Measurements from ENCODE around the gene MINDY2.
"Not testable (repeated sequence)": the region's sequence is repeated elsewhere in the genome, so short reads cannot be mapped to it uniquely, and the experiment has no call there.

The MINDY2 gene

DNA sequence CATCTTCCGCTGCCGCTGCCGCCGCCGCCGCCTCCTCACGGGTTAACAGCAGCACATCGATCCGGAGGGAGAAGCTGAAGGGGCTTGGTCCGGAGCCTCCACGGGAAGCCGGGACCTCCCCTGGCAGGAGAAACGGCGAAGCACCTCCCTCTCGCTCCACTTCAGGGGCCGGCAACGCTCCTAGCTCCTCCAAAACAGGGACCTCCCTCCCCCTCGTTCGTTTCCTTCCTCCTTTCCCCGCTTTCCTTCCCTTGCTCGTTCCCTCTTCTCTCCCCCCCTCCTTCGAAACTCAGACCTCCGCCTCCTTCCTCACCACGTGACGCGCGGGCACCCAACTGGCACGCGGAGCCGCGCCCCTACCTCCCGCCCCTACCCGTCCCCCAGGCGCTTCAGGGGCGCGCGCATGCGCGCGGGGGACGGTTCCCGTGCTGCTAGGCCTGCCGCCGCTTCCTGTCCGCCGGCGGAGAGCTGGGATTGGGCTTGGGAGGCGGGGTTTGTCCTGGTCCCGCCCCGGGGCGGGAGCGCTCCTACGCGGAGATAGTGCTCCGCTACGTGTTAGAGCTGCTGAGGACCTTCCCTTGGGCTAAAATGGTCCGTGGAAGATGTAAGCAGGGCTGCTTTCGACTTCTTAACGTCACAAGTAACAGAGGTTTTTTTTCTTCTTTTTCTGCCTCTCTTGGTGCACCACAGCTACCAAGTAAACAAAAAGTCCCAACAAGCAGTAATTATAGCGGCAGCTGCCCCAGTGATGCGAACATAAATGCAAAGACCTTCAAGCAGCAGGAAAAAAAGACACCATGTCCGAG is 21.4 kb upstream of the MINDY2 start, which contains the start of gene ADAM10:
TSS of gene ADAM10 (minus strand) at position 176 of the 806 bp plus-strand sequence. CDS start at position 3, 173 bp downstream.
- peak; percentile 97 for DNase-seq (ENCODE audit: low read depth)
- H3K4me3 ChIP-seq (ENCODE audit: low read depth, low read length), result peak within 1 kb of the TSS; percentile 86

DNA sequence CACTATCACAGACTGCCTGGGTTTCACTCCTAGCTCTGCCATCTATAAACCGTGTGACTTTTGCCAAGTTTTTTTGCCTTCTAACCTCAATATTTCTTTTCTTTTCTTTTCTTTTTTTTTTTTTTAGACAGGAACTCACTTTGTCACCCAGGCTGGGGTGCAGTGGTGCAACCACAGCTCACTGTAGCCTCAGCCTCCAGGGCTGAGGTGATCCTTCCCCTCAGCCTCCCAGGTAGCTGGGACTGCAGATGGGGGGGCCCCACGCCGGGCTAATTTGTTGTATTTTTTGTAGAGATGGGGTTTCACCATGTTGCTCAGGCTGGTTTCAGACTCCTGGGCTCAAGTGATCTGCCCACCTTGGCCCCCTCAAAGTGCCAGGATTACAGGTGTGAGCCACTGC is 18.4 kb upstream of the MINDY2 start:
- no peak overlapping the region for H3K4me3 ChIP-seq (ENCODE audit: low read depth, low read length)
- DNase-seq (ENCODE audit: low read depth), result no peak

DNA sequence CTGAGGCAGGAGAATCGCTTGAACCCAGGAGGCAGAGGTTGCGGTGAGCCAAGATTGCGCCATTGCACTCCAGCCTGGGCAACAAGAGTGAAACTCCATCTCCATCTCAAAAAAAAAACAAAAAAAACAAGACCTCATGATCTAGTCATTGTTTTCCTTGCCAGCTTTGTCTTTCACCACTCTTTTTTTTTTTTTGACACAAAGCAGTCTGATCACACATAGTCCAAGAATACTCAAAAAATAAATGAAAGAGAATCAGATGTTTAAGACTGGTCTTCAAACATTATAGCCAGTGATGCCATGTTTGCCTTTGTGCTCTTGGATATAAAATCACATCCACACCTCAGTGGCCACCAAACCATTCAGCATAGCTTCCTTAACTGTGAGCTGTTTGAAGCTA is 15.8 kb upstream of the MINDY2 start:
- DNase-seq (ENCODE audit: low read depth), result no peak
- no peak overlapping the region for H3K4me3 ChIP-seq (ENCODE audit: low read depth, low read length)

DNA sequence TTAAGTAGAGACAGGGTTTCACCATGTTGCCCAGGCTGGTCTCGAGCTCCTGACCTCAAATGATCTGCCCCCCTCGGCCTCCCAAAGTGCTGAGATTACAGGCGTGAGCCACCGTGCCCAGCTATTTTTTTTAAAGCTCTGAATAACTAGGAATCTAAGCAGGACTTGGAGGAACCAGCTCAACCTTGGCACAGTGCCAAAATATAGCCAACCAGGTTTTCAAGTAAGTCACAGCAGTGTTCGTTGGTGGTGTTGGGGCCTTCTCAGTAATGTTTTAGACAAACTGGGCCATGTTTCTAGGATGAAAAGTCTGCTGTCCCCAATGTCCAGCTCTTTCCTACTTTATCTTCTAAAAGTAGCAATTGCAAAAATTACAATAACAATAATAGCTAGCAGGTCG is 15.1 kb upstream of the MINDY2 start:
- DNase-seq (ENCODE audit: low read depth), result no peak
- H3K4me3 ChIP-seq (ENCODE audit: low read depth, low read length), result no peak overlapping the region

GRCh38 chr15:58758141-58758540 is 13.0 kb upstream of the MINDY2 start:
- H3K4me3 ChIP-seq (ENCODE audit: low read depth, low read length), result no peak overlapping the region
- no peak for DNase-seq (ENCODE audit: low read depth)

DNA sequence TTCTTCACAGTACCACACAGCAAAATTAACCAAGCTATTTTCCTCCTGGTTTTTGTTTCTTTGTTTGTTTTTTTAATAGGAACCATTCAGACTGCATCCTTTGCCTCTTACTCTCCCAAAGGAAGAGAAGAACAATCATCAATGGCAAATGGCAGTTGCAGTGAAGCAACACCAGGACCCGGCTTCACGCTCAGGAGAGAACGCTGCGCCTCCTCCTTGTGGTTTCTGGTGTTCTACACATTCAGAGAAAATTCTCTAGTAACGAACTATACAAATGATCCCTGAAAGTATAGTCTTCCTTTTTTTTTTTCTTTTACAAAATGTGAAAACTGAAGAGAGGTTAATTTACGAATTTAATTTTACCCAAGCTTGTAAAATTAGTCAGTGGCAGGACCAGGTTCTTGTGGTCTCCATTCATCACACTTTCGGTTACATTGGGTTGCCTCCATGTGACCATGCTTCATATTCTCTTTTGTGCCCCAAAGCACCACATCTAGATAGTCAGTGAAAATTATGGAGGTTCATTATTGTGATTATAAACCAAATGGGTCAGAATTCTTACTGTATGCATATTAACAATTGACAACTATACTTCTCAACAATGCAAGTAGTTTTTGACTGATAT is 10.6 kb upstream of the MINDY2 start:
- no peak for DNase-seq (ENCODE audit: low read depth)
- no peak overlapping the region for H3K4me3 ChIP-seq (ENCODE audit: low read depth, low read length)

DNA sequence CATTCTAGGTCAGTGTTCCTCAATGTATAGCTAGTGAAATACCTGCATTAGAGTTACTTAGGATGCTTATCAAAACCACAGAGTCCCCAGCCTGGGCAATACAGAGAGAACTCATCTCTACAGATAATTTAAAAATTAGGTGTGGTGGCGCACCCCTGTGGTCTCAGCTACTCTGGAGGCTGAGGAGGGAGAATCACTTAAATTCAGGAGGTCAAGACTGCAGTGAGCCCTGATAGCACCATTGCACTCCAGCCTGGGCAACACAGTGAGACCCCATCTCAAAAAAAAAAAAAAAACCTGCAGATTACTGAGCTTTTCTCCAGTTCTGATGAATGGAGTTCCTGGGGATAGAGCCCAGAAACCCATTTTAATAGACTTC is 10.1 kb upstream of the MINDY2 start:
- DNase-seq (ENCODE audit: low read depth), result no peak
- no peak overlapping the region for H3K4me3 ChIP-seq (ENCODE audit: low read depth, low read length)

DNA sequence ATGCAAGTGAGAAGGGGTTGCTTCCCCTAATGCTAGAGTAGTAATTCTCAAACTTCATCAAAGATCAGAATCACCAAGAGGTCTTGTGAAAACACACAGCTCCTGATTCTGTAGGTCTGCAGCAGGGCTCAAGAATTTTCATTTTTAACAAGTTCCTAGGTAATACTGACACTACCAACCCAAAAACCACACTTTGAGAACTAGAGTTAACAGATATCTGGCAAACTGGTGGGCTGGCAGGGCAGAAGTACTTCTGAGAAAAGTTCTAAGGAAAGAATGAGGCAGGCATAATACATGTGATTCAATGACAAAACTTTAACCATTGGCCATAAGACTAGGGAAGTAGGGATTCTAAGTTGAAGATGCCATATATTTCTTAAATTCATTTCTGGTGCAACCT is 8.8 kb upstream of the MINDY2 start:
- no peak for DNase-seq (ENCODE audit: low read depth)
- no peak overlapping the region for H3K4me3 ChIP-seq (ENCODE audit: low read depth, low read length)

DNA sequence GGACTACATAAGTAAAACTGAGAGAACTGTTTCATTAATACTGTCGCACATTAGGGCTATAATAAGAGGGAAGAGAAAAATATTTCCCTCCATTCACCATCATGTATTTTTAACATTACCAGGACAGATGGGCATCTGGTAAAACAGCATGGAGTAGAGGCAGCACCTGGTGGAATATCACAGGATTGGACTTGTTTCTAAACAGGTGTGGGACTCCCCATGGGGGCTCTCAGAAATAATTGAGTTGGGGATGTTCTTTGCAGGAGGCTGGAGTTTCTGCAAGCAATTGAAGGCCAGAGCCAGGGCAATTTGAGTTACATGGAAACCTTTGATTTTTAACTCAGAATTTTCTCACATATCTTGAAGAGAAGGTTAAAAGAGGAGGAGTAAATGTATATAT is 8.4 kb upstream of the MINDY2 start:
- DNase-seq (ENCODE audit: low read depth), result no peak
- H3K4me3 ChIP-seq (ENCODE audit: low read depth, low read length), result no peak overlapping the region

DNA sequence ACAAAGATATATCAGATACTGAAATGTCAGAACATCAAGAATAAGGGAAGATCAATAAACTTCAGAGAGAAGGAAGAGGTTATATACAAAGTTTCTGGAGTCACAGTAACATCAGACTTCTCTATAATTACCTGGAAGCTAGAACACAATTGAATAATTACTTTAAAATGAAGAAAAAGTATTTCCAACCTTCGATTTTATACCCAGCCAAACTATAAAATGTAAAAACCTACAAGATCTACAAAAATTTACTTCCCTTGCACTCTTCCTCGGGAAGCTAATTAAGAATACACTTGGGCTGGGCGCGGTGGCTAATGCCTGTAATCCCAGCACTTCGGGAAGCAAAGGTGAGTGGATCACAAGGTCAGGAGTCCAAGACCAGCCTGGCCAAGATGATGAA is 6.6 kb upstream of the MINDY2 start:
- no peak for DNase-seq (ENCODE audit: low read depth)
- H3K4me3 ChIP-seq (ENCODE audit: low read depth, low read length), result no peak overlapping the region

DNA sequence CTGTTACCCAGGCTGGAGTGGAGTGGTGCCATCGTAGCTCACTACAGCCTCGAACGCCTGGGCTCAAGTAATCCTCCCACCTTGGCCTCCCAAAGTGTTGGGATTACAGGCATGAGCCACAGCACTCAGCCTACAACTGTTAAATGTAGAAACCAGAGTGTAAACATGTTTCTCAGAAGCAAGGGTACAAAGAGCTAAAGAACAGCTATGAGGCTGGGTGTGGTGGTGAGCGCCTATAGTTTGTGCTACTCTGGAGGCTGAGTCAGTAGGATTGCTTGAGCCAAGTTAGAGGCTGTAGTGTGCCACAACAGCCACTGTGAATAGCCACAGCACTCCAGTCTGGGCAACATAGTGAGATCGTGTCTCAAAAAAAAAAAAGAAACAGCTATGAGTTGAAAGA is 4.8 kb upstream of the MINDY2 start:
- no peak for DNase-seq (ENCODE audit: low read depth)
- no peak overlapping the region for H3K4me3 ChIP-seq (ENCODE audit: low read depth, low read length)

- not testable (repeated sequence) for DNase-seq (ENCODE audit: low read depth); H3K4me3 ChIP-seq (ENCODE audit: low read depth, low read length)
Observed at GRCh38 chr15:58768601-58769004, 2.5 kb upstream of the MINDY2 start.

DNA sequence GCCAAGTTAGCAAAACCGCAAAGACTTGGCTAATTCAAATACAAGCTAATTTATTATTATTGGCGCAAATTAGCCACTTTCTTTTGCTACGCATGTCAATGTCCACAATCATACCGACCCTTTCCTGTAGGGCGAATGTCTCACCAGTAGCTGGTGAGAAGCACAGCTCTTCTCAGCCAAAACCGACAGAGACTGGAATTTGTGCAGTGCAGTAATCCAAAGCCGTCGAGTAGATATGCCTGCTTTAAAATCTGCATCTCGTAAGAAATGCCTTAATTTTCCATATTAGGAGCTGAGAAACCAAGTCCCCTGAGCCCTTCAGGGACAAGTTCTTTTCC is 614 bp upstream of the MINDY2 start:
- DNase-seq (ENCODE audit: low read depth), result peak; percentile 69
- peak overlapping the region; percentile 90 for H3K4me3 ChIP-seq (ENCODE audit: low read depth, low read length)

GRCh38 chr15:58771621-58772250 is 634 bp downstream of the MINDY2 start:
- no peak for DNase-seq (ENCODE audit: low read depth)
- H3K4me3 ChIP-seq (ENCODE audit: low read depth, low read length), result peak overlapping the region; percentile 90

DNA sequence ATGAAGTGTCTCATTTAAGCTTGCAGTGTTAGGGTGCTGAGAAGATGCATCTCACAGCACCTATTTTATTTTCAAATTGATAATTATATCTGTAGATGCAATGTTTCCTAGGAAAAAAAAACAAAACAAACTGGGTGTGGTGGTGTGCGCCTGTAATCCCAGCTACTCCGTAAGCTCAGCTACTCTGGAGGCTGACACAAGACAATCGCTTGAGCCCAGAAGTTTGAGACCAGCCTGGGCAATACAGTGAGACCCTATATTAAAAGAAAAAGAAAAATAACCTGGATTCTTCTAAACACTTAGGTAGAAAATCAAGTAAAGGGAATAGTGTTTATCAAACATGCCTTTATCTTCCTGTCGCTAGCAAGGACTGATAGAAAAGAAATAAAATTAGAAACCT is 1.9 kb downstream of the MINDY2 start:
- H3K4me3 ChIP-seq (ENCODE audit: low read depth, low read length), result peak overlapping the region; percentile 90
- DNase-seq (ENCODE audit: low read depth), result no peak

- no peak for DNase-seq (ENCODE audit: low read depth)
- no peak overlapping the region for H3K4me3 ChIP-seq (ENCODE audit: low read depth, low read length)
Observed at GRCh38 chr15:58775402-58775801, 4.3 kb downstream of the MINDY2 start.

- H3K4me3 ChIP-seq (ENCODE audit: low read depth, low read length), result no peak overlapping the region
- DNase-seq (ENCODE audit: low read depth), result no peak
Observed at GRCh38 chr15:58777107-58777506, 6.0 kb downstream of the MINDY2 start.

DNA sequence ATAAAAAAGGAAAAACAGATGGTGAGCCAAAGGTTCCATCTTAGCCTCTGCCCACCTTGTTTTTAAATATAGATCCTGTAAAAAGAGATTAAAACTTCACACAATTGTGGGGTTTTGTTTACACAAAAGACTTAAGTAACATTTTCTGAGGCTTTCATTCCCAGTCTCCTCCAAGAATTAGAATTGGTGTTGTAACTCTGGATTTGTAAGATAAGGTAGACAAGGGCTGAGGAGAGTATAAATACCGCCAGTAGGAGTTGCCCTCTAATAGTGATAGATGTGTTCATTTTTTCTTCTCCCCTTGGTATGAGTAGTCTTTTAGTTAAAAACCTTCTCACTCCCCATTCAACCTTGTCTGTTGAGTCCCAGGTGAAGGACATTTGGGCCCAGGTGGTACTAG is 8.5 kb downstream of the MINDY2 start:
- no peak for DNase-seq (ENCODE audit: low read depth)
- H3K4me3 ChIP-seq (ENCODE audit: low read depth, low read length), result no peak overlapping the region

DNA sequence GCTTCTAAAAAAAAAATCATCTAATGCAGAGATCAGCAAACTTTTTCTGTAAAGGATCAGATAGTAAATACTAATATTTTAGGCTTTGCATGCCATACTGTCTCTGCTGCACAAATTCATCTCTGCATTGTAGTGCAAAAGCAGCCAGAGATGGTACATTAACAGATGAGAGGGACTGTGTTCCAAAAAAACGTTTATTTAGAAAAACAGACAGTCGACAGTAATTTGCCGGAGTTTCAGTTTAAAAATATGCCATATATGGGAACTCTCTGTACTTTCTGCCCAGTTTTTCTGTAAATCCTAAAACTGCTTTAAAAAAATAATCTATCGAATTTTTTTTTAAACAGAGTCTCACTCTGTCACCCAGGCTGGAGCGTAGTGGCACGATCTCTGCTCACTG is 14.3 kb downstream of the MINDY2 start:
- no peak for DNase-seq (ENCODE audit: low read depth)
- H3K4me3 ChIP-seq (ENCODE audit: low read depth, low read length), result no peak overlapping the region

DNA sequence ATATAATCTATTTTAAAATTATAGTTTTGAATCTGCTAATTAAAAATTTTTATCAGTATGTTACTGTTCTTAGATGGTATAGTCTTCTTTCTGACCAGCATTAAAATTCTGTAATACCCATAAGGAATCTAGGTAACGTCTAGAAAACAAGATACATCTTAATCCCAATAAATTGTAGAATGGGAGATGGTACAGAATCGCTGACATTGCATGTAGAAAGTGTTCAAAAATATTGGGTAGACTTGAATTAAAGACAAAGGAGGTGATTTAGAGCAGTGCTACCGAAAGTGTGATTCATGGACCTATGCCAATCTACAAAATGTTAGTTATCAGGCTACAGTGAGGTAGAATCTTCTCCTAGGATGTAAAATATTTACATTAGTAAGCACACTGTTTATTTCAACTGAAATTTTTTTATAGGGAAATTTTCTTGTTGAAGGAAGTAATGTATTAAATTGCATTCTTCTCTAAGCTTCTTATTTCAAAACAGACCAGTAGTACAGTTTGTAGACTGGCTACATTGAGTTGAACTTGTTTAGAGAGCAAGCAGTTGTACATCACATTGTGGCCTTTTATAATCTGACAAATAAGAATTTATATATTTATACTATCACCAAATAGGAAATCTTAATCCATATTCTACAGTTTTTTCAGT is 17.1 kb downstream of the MINDY2 start:
- H3K4me3 ChIP-seq (ENCODE audit: low read depth, low read length), result no peak overlapping the region
- no peak for DNase-seq (ENCODE audit: low read depth)
